ENCODE measurements around the gene NXF1.
A peak's percentile ranks its signal among the peaks of the same experiment; 100 is the strongest.
"Not testable (repeated sequence)": the region's sequence is repeated elsewhere in the genome, so short reads cannot be mapped to it uniquely, and the experiment has no call there.

NXF1 gene

GRCh38 chr11:62787005-62787759, 18.1 kb downstream of the NXF1 start, which contains the start of gene TMEM179B:
Gene TMEM179B (plus strand): TSS chr11:62787402. CDS start chr11:62787432, 30 bp downstream.
- DNase-seq (ENCODE audit: low spot score), result peak; percentile 99

- DNase-seq (ENCODE audit: low spot score), result peak; percentile 87
Measured at GRCh38 chr11:62786318-62787004, 18.8 kb downstream of the NXF1 start.

DNA sequence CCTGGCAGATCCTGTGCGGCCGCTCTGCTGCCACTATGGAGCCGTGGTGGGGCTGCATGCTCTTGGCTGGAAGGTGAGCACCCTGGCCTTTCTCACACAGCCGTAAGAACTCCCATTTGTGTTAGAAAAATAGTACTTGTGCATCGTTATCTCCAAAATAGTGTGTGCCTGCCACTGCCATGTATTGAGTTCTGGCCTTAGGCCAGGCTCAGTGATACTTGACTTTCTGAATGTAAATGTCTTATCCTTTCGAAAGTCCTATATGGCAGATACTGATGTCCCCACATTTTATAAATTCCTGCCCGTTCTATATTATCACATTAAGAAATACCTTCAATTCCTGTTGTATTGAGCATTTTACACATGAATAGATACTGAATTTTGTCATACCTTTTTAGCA, 22.5 kb downstream of the NXF1 start:
- no peak for DNase-seq (ENCODE audit: low spot score)

DNA sequence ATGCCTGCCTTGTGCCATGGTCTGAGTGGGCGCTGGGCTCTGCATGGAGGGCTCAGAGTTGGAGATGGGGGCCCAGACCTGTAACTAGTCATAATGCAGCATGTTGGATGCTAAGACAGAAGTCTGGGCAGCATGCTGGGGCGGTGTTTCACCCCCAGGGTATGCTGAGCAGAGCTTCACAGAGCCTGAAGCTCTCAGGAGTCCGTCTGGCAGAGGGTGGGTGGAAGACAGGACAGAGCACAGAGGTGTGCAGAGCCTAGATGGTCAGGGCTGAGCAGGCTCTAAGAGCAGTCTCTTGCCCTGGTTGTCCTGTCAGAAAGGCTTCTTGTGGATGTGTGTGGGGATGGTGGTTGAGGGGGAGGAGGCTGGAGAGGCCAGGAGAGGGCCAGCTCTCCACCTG, 26.8 kb downstream of the NXF1 start:
- DNase-seq (ENCODE audit: low spot score), result no peak

GRCh38 chr11:62777389-62777788, 27.9 kb downstream of the NXF1 start:
- DNase-seq (ENCODE audit: low spot score), result no peak

DNA sequence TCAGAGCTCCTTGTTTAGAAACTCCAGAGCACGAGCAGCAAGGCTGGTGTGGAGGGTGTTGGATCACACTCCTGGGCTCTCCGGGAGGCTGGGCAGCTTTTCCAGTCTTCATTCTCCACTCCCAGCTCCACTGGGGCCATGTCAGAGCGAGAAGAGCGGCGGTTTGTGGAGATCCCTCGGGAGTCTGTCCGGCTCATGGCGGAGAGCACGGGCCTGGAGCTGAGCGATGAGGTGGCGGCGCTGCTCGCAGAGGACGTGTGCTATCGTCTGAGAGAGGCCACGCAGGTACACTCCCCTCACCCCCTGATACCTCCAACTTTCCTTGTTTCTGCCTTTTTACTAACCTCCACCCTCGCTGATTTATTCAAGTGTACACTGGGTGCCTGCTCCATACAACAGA, 29.6 kb downstream of the NXF1 start:
- DNase-seq (ENCODE audit: low spot score), result no peak

- no peak for DNase-seq (ENCODE audit: low spot score)
Measured at GRCh38 chr11:62774407-62774806, 30.8 kb downstream of the NXF1 start.

GRCh38 chr11:62771144-62772021, 33.9 kb downstream of the NXF1 start, which contains the start of gene TAF6L:
Gene TAF6L (plus strand): TSS chr11:62771396. CDS start chr11:62775784, 4,388 bp downstream.
- peak; percentile 92 for DNase-seq (ENCODE audit: low spot score)

DNA sequence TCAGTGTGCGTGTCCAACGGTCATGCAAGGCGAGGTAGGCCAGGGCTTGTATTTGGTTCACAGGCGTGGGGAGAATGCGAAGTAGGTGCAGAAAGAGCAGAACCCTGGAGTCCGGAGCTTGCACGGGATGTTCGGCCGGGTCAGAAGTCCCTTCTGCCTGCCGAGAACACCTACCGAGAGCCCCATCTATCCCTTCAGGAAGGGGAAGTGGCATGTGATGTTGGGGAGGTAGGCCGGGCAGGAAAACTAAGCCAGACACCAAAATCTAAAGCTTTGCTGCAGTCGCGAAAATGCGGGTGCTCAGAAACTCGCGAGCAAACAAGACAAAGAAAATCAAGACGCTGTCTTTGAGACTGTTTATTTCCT, 34.5 kb downstream of the NXF1 start:
- DNase-seq (ENCODE audit: low spot score), result no peak

- not testable (repeated sequence) for DNase-seq (ENCODE audit: low spot score)
Measured at GRCh38 chr11:62760867-62761227, 44.4 kb downstream of the NXF1 start.

DNA sequence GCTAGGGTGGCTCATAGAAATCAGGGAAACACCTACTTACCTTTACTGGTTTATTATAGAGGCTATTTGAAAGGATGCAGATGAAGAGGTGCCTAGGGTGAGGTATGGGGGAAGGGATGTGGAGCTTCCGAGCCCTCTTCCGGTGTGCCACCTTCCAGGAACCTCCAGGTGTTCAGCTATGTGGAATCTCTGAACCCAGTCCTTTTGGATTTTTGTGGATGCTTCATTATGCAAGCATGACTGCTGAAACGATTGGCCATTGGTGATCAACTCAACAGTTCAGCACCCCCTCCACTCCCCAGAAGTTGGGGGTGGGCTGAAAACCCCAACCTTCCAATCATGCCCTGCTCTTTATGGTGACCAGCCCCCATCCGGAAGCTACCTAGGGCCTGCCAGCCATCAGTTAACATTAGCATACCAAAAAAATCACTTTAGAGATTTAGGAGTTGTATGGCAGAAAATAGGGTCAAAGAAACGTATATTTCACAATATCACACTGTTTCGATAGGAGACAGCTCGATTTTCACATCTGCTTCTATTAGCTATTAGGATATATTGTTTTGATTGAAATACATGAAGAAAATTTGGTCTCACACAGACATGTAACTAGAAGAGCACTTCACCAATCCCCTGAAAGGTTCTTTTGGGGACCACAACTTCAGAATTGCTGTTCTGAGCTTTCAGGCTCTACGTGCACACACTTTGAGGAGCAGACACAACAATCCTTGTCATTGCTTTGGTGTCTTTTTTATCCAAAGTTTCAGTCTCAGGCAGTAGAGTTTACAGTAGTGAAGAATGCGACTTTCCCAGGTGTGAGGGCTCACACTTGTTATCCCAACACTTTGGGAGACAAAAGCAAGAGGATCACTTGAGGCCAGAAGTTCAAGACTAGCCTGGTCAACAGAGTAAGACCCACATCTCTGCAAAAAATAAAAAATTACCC, 47.1 kb downstream of the NXF1 start:
- DNase-seq (ENCODE audit: low spot score), result no peak

DNA sequence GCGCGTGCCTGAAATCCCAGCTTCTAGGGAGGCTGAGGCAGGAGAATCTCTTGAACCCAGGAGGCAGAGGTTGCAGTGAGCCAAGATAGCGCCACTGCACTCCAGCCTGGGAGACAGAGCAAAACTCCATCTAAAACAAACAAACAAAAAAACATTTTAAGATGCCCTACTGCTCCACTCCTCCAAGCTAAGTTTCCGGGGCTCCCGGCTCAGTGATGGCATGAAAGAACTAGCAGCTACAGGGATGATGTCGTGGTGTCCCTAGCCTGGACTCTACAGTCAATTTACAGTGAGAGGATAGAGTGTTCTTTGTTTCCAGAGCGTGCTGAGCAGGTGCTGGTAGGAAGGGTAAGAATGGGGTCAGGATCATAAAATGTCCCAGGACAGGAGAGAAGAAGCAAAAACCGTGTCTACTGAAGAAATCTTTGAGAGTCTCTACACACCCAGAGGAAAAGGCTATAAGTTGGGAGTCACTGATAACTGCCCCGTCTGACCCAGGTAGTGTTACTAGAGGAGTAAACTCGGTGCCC, 50.1 kb downstream of the NXF1 start:
- no peak for DNase-seq (ENCODE audit: low spot score)

DNA sequence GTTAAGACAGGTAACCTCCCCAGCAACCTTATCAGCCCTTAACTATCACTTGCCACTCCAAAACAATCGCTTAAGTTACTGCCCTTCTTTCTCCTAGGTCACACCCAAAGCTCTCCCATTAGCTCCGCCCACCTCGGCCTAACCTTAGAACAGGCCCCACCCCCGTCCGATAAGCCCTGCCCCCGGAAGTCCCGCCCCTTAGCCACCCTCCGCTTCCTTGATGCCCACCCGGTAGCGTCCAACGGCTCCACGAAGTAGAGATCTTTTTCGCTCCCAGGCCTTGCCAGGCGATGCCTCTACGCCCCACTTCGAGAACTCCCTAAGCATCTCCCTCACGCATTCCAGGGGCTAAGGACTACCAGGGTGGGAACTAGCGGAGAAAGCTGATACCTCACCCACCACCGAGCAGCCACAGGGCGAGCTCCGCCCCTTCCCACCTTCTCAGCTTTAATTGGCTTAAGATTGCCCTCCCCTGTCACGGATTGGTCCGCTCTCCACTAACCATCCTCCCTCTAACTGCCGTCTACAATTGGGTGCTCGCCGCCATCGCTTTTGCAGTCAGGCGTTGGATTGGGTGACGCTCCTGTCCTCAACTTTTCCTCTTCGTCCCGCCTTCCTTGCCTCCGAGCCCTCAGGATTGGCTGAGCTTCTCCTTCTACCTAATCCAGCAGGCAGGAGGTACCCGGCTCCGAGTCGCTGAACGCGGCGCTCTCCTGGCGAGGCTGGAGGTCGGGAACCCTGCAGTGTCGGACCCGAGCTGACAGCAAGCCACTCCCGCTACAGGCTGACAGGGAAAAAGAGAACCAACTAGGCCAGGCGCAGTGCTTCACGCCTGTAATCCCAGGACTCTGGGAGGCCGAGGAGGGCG, 51.3 kb downstream of the NXF1 start, which contains the start of gene ZBTB3:
Gene ZBTB3 (minus strand): TSS at position 425 of the 868 bp plus-strand sequence. CDS start 496 bp downstream, outside the sequence.
- peak; percentile 99 for DNase-seq (ENCODE audit: low spot score)

GRCh38 chr11:62752994-62753735, 52.1 kb downstream of the NXF1 start:
- DNase-seq (ENCODE audit: low spot score), result no peak

GRCh38 chr11:62752177-62752785, 53.0 kb downstream of the NXF1 start:
- DNase-seq (ENCODE audit: low spot score), result no peak

DNA sequence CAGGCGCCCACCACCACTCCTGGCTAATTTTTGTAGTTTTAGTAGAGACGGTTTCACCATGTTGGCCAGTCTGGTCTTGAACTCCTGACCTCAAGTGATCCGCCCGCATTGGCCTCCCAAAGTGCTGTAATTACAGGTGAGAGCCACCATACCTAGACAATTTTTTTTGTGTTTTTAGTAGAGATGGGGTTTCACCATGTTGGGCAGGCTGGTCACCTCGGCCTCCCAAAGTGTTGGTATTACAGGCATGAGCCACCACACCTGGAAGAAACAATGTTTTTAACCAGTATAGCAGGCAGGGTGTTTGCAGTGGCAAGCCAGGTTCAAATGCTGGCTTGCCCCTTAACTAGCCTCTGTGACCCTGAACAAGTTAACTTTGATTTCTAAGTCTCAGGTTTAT, 55.3 kb downstream of the NXF1 start:
- DNase-seq (ENCODE audit: low spot score), result not testable (repeated sequence)

DNA sequence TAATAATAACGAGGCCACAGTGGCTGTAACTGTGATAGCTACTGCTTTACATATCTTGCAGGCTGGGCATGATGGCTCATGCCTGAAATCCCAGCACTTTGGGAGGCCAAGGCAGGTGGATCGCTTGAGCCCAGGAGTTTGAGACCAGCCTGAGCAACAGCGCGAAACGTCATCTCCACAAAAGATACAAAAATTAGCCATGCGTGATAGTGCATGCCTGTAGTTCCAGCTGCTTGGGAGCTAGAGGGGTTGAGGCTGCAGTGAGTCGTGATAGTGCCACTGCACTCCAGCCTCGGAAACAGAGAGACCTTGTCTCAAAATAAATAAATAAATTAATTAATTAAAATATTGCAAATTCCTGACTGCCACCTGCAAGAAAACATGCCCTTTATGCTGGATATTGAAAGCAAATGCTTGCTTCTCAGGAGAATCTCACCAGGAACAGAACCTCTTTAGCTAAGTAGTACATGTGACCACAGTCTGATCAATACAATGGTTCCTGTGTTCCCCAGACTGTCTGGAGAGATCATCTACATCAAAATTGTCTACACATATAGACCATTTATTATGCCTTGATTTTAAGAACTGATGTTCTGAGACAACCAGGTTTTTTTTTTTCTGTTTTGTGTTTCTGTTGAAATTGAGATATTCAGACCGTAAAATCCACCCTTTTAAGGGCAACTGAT, 57.6 kb downstream of the NXF1 start:
- no peak for DNase-seq (ENCODE audit: low spot score)
